ENCODE results near the gene MED16.

DNA sequence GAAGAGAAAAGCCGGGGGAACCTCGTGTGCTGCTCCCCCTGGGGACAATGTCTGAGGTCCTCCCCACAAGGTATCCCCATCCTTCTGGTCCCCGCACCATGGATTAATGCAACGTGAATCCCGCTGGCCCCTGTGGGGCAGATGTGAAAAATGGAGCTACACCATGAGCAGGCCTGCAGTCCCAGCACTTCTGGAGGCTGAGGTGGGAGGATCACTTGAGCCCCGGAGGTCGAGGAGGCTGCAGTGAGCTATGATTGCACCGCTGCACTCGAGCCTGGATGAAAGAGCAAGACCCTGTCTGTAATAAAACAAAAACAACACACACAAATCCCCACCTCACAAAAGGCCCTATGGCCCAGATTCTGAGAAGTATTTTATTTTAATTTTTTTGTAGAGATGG, 34.7 kb downstream of the MED16 start:
- TF ChIP-seq, protein P1, sequence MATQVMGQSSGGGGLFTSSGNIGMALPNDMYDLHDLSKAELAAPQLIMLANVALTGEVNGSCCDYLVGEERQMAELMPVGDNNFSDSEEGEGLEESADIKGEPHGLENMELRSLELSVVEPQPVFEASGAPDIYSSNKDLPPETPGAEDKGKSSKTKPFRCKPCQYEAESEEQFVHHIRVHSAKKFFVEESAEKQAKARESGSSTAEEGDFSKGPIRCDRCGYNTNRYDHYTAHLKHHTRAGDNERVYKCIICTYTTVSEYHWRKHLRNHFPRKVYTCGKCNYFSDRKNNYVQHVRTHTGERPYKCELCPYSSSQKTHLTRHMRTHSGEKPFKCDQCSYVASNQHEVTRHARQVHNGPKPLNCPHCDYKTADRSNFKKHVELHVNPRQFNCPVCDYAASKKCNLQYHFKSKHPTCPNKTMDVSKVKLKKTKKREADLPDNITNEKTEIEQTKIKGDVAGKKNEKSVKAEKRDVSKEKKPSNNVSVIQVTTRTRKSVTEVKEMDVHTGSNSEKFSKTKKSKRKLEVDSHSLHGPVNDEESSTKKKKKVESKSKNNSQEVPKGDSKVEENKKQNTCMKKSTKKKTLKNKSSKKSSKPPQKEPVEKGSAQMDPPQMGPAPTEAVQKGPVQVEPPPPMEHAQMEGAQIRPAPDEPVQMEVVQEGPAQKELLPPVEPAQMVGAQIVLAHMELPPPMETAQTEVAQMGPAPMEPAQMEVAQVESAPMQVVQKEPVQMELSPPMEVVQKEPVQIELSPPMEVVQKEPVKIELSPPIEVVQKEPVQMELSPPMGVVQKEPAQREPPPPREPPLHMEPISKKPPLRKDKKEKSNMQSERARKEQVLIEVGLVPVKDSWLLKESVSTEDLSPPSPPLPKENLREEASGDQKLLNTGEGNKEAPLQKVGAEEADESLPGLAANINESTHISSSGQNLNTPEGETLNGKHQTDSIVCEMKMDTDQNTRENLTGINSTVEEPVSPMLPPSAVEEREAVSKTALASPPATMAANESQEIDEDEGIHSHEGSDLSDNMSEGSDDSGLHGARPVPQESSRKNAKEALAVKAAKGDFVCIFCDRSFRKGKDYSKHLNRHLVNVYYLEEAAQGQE (IDR thresholded peaks at IDR 0.05; ENCODE audit: insufficient read depth in 1 of 2, low read depth in 2 of 2, low read length in 2 of 2) = no peak
- TF ChIP-seq POLR2AphosphoS5 (IDR thresholded peaks at IDR 0.05; ENCODE audit: low read depth, low read length) (no peak), SIN3A (IDR thresholded peaks at IDR 0.05; ENCODE audit: borderline replicate concordance, insufficient read depth, low read length) (no peak)

Measured in PFSK-1 (cell line).